Measurements from ENCODE around the gene CPPED1.

GRCh38 chr16:12690024-12690423 is 113.7 kb downstream of the CPPED1 start:
- TF ChIP-seq CTCF (IDR thresholded peaks at IDR 0.05), result no peak
- TF ChIP-seq ZFX (IDR thresholded peaks at IDR 0.05; ENCODE audit: borderline replicate concordance), result no peak
